Skeletal muscle satellite cell (primary cell): ENCODE data around the gene ZNF580.
A peak's percentile ranks its signal among the peaks of the same experiment; 100 is the strongest.

Experiments
- H3K27me3 ChIP-seq: 2 replicates; pipeline ENCODE4 v1.7.0; 2013; ENCODE audit warnings: low read length; ENCODE audit not compliant: control insufficient read depth, insufficient read depth
- H3K36me3 ChIP-seq: 2 replicates; pipeline ENCODE4 v1.7.0; 2013; ENCODE audit warnings: mild to moderate bottlenecking, control low read depth, low read length; ENCODE audit not compliant: insufficient read depth
- H3K4me1 ChIP-seq: 2 replicates; pipeline ENCODE4 v1.7.0; 2013; ENCODE audit warnings: low read length; ENCODE audit not compliant: control insufficient read depth, insufficient read depth
- H3K4me2 ChIP-seq: 2 replicates; pipeline ENCODE4 v1.7.0; 2013; ENCODE audit warnings: mild to moderate bottlenecking, low read length
- H3K4me3 ChIP-seq: 2 replicates; pipeline ENCODE4 v1.7.0; 2013; ENCODE audit warnings: low read length
- H3K9ac ChIP-seq: 2 replicates; pipeline ENCODE4 v1.7.0; 2013; ENCODE audit warnings: mild to moderate bottlenecking, low read depth, low read length, moderate library complexity
- H3K9me3 ChIP-seq: replicated peaks from 2 replicates; pipeline ENCODE4 v1.7.0; 2013; ENCODE audit warnings: mild to moderate bottlenecking, control low read depth, low read length

ZNF580 gene

GRCh38 chr19:55633861-55634260, 6.9 kb upstream of the ZNF580 start:
- peak overlapping the region; percentile 85 for H3K4me3 ChIP-seq
- H3K27me3 ChIP-seq: no peaks in the 10 kb centered on the region
- peak overlapping the region; percentile 87 for H3K4me2 ChIP-seq
- peak overlapping the region; percentile 99 for H3K9ac ChIP-seq
- no peaks in the 10 kb centered on the region for H3K9me3 ChIP-seq
- H3K4me1 ChIP-seq: peaks cover 17% of the 10 kb centered on the region
- no peaks in the 10 kb centered on the region for H3K36me3 ChIP-seq

- H3K36me3 ChIP-seq: no peaks in the 10 kb centered on the region
- peaks cover 24% of the 10 kb centered on the region for H3K4me1 ChIP-seq
- H3K9me3 ChIP-seq: no peaks in the 10 kb centered on the region
- peak overlapping the region; percentile 85 for H3K4me3 ChIP-seq
- peak overlapping the region; percentile 99 for H3K9ac ChIP-seq
- H3K4me2 ChIP-seq: peak overlapping the region; percentile 87
- H3K27me3 ChIP-seq: no peaks in the 10 kb centered on the region
Observed at GRCh38 chr19:55635334-55635717, 5.5 kb upstream of the ZNF580 start.

GRCh38 chr19:55635856-55636440, 4.9 kb upstream of the ZNF580 start:
- H3K4me2 ChIP-seq: peak overlapping the region; percentile 87
- H3K27me3 ChIP-seq: no peaks in the 10 kb centered on the region
- H3K4me3 ChIP-seq: peak overlapping the region; percentile 85
- H3K36me3 ChIP-seq: no peaks in the 10 kb centered on the region
- H3K4me1 ChIP-seq: peaks cover 27% of the 10 kb centered on the region
- H3K9me3 ChIP-seq: no peaks in the 10 kb centered on the region
- H3K9ac ChIP-seq: peak overlapping the region; percentile 99

GRCh38 chr19:55636723-55637122, 4.1 kb upstream of the ZNF580 start:
- no peaks in the 10 kb centered on the region for H3K9me3 ChIP-seq

GRCh38 chr19:55637534-55637933, 3.3 kb upstream of the ZNF580 start:
- H3K4me2 ChIP-seq: no peak overlapping the region
- H3K9ac ChIP-seq: no peak overlapping the region
- H3K27me3 ChIP-seq: no peaks in the 10 kb centered on the region
- no peak overlapping the region for H3K4me3 ChIP-seq
- H3K36me3 ChIP-seq: no peaks in the 10 kb centered on the region
- H3K4me1 ChIP-seq: peaks cover 33% of the 10 kb centered on the region
- H3K9me3 ChIP-seq: no peaks in the 10 kb centered on the region

More at GRCh38 chr19:55636723-55637122, 4.1 kb upstream of the ZNF580 start:
- Histone ChIP-seq H3K36me3 (no peaks in the 10 kb centered on the region), H3K4me3 (peak overlapping the region; percentile 85), H3K9ac (no peak overlapping the region), H3K4me1 (peaks cover 27% of the 10 kb centered on the region), H3K4me2 (peak overlapping the region; percentile 87), H3K27me3 (no peaks in the 10 kb centered on the region)

GRCh38 chr19:55638864-55639359, 1.9 kb upstream of the ZNF580 start:
- no peaks in the 10 kb centered on the region for H3K36me3 ChIP-seq
- no peak overlapping the region for H3K4me3 ChIP-seq
- no peak overlapping the region for H3K9ac ChIP-seq
- peaks cover 40% of the 10 kb centered on the region for H3K4me1 ChIP-seq
- no peaks in the 10 kb centered on the region for H3K9me3 ChIP-seq
- H3K4me2 ChIP-seq: no peak overlapping the region
- no peaks in the 10 kb centered on the region for H3K27me3 ChIP-seq

GRCh38 chr19:55640043-55640576, 692 bp upstream of the ZNF580 start:
- peak overlapping the region; percentile 92 for H3K4me2 ChIP-seq
- peak overlapping the region; percentile 90 for H3K9ac ChIP-seq
- peaks cover 46% of the 10 kb centered on the region for H3K4me1 ChIP-seq

GRCh38 chr19:55641426-55642152, 787 bp downstream of the ZNF580 start:
- H3K4me3 ChIP-seq: peak overlapping the region; percentile 94
- peak overlapping the region; percentile 90 for H3K9ac ChIP-seq
- no peaks in the 10 kb centered on the region for H3K27me3 ChIP-seq
- peaks cover 12% of the 10 kb centered on the region for H3K36me3 ChIP-seq
- H3K9me3 ChIP-seq: no peaks in the 10 kb centered on the region
- H3K4me2 ChIP-seq: peak overlapping the region; percentile 92
- H3K4me1 ChIP-seq: peaks cover 38% of the 10 kb centered on the region

More at GRCh38 chr19:55640043-55640576, 692 bp upstream of the ZNF580 start:
- no peaks in the 10 kb centered on the region for H3K27me3 ChIP-seq
- peak overlapping the region; percentile 94 for H3K4me3 ChIP-seq
- H3K36me3 ChIP-seq: peaks cover 7% of the 10 kb centered on the region
- H3K9me3 ChIP-seq: no peaks in the 10 kb centered on the region

GRCh38 chr19:55642153-55643002, 1.6 kb downstream of the ZNF580 start:
- Histone ChIP-seq H3K4me2 (peak overlapping the region; percentile 92), H3K9ac (peak overlapping the region; percentile 90), H3K27me3 (no peaks in the 10 kb centered on the region), H3K4me1 (peaks cover 42% of the 10 kb centered on the region), H3K9me3 (no peaks in the 10 kb centered on the region), H3K36me3 (peaks cover 12% of the 10 kb centered on the region), H3K4me3 (peak overlapping the region; percentile 94)

- H3K27me3 ChIP-seq: no peaks in the 10 kb centered on the region
- peaks cover 12% of the 10 kb centered on the region for H3K36me3 ChIP-seq
- H3K4me3 ChIP-seq: peak within 1 kb of the TSS; percentile 94
- H3K9ac ChIP-seq: peak within 1 kb of the TSS; percentile 90
- H3K9me3 ChIP-seq: no peaks in the 10 kb centered on the region
- peaks cover 46% of the 10 kb centered on the region for H3K4me1 ChIP-seq
- peak within 1 kb of the TSS; percentile 92 for H3K4me2 ChIP-seq
Observed at GRCh38 chr19:55643003-55643886, 2.4 kb downstream of the ZNF580 start, which contains the start of gene ZNF581. Gene ZNF581, plus strand, starts transcription at chr19:55643649. Its CDS starts 923 bp downstream, at chr19:55644572.
